ENCODE data around the gene RPS6KA1.
"Not testable (repeated sequence)": the region's sequence is repeated elsewhere in the genome, so short reads cannot be mapped to it uniquely, and the experiment has no call there.

The RPS6KA1 gene

GRCh38 chr1:26556111-26556510, 26.6 kb downstream of the RPS6KA1 start:
- no peak for DNase-seq

GRCh38 chr1:26557008-26557407, 27.4 kb downstream of the RPS6KA1 start:
- no peak for DNase-seq

GRCh38 chr1:26558685-26559048, 29.1 kb downstream of the RPS6KA1 start:
- DNase-seq, result no peak

DNA sequence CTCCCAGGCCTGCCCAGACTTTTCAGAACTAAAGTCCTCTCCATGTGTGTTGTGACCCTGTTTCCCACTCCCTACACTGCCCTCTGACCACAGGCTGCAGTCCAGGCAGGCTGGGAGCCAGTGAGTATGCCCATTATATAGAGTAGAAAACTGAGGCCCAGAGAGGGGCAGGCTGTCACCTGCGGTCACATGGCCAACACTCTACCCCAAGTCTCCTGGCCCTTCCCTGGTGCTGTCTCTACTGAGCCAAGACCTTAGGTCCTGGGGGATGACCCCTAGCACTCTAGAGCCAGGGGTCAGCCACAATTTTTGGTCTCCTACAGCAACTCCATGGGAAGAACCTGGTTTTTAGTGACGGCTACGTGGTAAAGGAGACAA, 30.8 kb downstream of the RPS6KA1 start:
- no peak for DNase-seq

- DNase-seq, result no peak
Observed at GRCh38 chr1:26570287-26570686, 40.7 kb downstream of the RPS6KA1 start.

GRCh38 chr1:26571381-26571780, 41.8 kb downstream of the RPS6KA1 start:
- no peak for DNase-seq

- no peak for DNase-seq
Observed at GRCh38 chr1:26574018-26574417, 44.5 kb downstream of the RPS6KA1 start.

DNA sequence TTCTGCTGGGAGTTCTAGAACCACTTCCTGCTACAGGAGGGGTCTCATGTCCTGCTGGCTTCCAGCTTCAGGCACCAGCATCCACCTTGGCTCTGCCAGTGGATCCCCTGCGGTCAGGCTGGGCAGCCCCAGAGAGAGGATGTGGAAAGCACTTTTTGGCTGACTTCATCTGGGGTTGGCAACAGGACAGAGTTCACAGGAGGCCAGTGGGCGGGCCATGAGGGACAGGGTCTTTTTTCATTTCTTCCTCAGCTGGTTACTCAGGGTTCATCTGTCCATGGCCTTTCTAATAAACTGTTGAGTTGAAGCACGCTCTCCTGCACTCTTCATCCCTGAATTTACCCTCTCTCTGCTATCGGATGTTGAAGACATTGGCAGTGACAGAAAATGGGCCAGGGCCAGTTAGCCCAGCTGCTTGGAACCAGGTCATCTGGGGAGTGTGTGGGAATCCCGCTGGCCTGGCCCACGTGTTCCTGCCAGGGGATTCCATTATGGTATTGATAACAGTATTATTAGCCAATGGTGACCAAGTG, 45.2 kb downstream of the RPS6KA1 start:
- no peak for DNase-seq

- no peak for DNase-seq
Observed at GRCh38 chr1:26575348-26575747, 45.8 kb downstream of the RPS6KA1 start.

- no peak for DNase-seq
Observed at GRCh38 chr1:26578167-26578566, 48.6 kb downstream of the RPS6KA1 start.

DNA sequence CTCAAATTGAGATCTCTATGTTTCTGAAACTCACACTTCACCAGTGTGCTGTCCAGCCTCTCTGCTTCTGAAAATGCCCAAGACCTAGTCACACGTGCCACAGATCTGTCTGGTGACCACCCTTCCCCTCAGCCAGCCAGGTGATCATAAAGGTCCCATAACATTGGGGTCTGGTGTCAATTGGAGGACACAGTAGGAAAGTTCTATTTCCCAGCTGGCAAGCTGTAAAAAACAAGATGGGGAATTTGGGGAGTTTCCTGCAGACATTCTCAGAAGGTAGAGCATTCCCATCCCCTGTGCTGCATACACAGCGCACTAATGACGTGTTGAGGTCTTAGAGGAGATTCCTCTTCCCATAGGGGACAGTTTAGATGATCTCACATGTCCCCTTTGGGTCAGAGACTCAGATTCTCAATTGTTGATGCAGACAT, 50.1 kb downstream of the RPS6KA1 start:
- no peak for DNase-seq

GRCh38 chr1:26580116-26580515, 50.6 kb downstream of the RPS6KA1 start:
- no peak for DNase-seq

DNA sequence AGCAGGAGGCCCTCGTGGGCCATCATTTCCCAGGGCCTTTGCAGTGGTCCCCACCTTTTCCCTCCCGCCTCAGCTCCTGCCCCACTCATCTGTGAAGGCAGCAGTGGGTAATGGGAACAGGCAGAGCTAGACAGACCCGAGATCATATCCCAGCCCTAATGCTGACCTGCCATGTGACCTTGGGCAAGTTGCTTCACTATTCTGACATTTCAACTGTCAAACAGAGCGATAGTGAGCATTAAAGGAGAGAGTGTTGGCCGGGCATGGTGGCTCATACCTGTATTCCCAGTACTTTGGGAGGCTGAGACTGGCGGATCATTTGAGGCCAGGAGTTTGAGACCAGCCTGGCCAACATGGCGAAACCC, 51.7 kb downstream of the RPS6KA1 start:
- DNase-seq, result no peak

GRCh38 chr1:26582053-26582835, 52.7 kb downstream of the RPS6KA1 start:
- no peak for DNase-seq

DNA sequence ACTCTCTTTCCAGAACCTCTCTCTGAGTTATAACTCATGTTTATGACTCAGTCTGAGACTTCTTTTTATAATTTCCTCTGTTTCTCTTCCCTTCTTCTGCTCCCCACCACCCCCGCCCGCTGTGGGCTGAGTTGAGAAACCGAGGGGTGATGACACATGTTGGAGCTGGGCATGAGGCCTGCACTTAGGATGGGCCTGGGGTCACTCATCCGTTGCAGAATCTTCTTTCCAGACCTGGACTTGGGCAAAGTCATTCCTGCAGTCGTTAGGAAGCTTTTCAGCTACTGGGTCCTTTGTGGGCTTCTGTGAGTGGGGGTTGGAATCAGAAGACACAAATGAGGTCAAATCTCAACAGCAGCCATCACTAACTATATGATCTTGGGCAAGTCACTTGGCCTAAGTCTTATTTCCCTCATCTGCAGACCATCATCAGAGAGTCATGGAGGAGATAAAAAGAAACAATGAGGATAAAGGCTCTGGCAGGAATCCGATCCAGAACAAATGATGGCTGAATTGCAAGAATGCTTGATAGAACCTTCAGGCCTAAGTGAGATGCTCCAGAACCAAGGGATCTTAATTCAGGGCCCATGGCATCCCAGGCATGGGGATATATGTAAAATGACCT, 53.4 kb downstream of the RPS6KA1 start:
- DNase-seq, result no peak

DNA sequence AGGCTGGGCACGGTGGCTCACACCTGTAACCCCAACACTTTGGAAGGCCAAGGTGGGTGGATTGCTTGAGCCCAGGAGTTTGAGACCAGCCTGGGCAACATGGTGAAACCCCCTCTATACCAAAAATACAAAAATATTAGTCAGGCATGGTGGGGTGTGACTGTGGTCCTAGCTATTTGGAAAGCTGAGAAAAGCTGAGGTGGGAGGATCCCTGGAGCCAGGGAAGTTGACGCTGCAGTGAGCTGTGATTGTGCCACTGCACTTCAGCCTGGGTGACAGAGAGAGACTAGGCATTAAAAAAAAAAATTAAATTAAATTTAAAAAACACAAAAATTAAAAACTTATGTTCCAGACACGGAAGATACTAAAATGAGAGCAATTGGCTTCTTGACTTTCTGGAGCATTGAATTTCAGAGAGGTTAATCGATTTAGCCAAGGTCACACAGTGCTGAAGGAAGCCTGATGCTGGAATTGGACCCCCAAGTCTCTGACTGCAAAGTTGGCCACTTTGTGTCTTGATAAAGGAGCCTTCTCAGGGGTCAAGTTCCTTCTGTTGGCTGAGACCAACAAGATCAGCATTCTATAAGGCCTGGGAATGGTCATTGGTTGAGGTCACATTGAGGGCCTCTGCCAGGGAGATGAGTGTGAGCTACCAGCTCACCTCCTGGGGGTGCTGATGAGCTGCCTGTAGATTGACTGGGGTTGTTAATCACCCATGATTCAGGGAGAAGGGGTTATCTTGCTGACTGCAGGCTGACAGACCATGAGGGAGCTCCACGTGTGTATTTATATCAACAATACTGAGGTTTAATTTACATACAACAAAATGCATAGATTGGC, 54.3 kb downstream of the RPS6KA1 start:
- no peak for DNase-seq

DNA sequence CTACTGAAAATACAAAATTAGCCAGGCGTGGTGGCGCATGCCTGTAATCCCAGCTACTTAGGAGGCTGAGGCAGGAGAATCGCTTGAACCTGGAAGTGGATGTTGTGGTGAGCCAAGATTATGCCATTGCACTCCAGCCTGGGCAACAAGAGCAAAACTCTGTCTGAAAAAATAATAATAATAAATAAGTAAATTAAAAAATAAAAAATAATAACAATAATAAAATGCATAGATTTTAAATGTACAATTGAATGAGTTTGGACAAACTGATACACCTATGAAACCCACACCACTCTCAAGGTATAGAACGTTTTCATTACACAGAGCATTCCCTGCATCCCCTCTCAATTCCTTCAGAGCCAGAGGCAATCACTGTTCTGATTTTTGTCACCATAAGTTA, 55.0 kb downstream of the RPS6KA1 start:
- DNase-seq, result not testable (repeated sequence)

- DNase-seq, result no peak
Observed at GRCh38 chr1:26585471-26585870, 55.9 kb downstream of the RPS6KA1 start.

GRCh38 chr1:26593385-26593784, 63.8 kb downstream of the RPS6KA1 start:
- no peak for DNase-seq

GRCh38 chr1:26594593-26594992, 65.0 kb downstream of the RPS6KA1 start:
- not testable (repeated sequence) for DNase-seq

DNA sequence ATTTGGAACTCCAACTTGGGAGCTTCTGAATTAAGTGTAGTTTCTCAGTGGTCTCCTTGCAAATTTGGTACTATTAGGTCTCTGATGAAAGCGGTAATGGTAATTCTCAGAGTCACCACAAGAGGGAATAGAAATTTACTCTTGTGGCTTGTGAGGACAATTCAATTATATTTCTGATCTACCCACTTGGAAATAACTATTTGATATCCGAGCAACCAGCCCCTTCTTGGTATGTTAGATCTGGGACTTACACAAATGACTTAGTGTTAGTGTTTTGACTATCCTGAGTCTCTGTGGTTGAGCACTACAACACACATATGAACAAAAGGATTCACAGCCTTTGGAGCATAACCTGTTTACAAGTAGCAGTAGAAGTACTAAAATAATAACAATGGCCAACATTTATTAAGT, 68.1 kb downstream of the RPS6KA1 start:
- DNase-seq, result peak; percentile 17

GRCh38 chr1:26598890-26599289, 69.3 kb downstream of the RPS6KA1 start:
- DNase-seq, result peak; percentile 17

- no peak for DNase-seq
Observed at GRCh38 chr1:26602378-26602959, 72.9 kb downstream of the RPS6KA1 start.
